Endodermal cell (in vitro differentiated cells): ENCODE data around the gene USP24. TPM values are rescaled to one million over a fixed set of nuclear protein-coding genes. Genes with fewer than 3 reads are reported as not detected.

ENCODE experiments used
- DNase-seq: peaks from one replicate; pipeline ENCODE4 v3.0.0-alpha.2; 2017
- H3K27ac ChIP-seq: 2 replicates; pipeline ENCODE4 v1.5.1; 2013; ENCODE audit warnings: mild to moderate bottlenecking, low read depth, low read length, moderate library complexity
- H3K27me3 ChIP-seq: 2 replicates; pipeline ENCODE4 v1.6.1; 2013; ENCODE audit warnings: mild to moderate bottlenecking, low read length, moderate library complexity; ENCODE audit not compliant: insufficient read depth, control insufficient read depth, poor library complexity, severe bottlenecking
- H3K36me3 ChIP-seq: 2 replicates; pipeline ENCODE4 v1.7.0; 2013; ENCODE audit warnings: mild to moderate bottlenecking, low read length, moderate library complexity; ENCODE audit not compliant: control insufficient read depth, insufficient read depth
- H3K4me1 ChIP-seq: one replicate; pipeline ENCODE4 v1.7.0; 2013; ENCODE audit warnings: low read length; ENCODE audit not compliant: control insufficient read depth, insufficient read depth
- H3K4me3 ChIP-seq: 2 replicates; pipeline ENCODE4 v1.5.1; 2013; ENCODE audit warnings: mild to moderate bottlenecking, low read length, moderate library complexity
- H3K9ac ChIP-seq: 2 replicates; pipeline ENCODE4 v1.6.1; 2013; ENCODE audit warnings: mild to moderate bottlenecking, low read length, moderate library complexity; ENCODE audit not compliant: poor library complexity, severe bottlenecking; ENCODE audit errors: extremely low read depth
- H3K9me3 ChIP-seq: 2 replicates; pipeline ENCODE4 v1.6.1; 2013; ENCODE audit warnings: mild to moderate bottlenecking, low read length, moderate library complexity; ENCODE audit not compliant: control insufficient read depth
- H3K27ac Mint-ChIP-seq: 2 replicates; pipeline ENCODE4 v1.8.0; 2020; ENCODE audit warnings: mixed read lengths
- H3K27me3 Mint-ChIP-seq: 2 replicates; pipeline ENCODE4 v1.8.0; 2021; ENCODE audit warnings: mild to moderate bottlenecking, mixed read lengths; ENCODE audit not compliant: insufficient read depth
- H3K36me3 Mint-ChIP-seq: 2 replicates; pipeline ENCODE4 v1.8.0; 2020; ENCODE audit warnings: low read depth, mixed read lengths
- H3K4me1 Mint-ChIP-seq: 2 replicates; pipeline ENCODE4 v1.8.0; 2020; ENCODE audit warnings: mixed read lengths
- H3K4me3 Mint-ChIP-seq: 2 replicates; pipeline ENCODE4 v1.8.0; 2020; ENCODE audit warnings: mild to moderate bottlenecking, moderate library complexity, mixed read lengths
- H3K9me3 Mint-ChIP-seq: 2 replicates; pipeline ENCODE4 v1.8.0; 2020; ENCODE audit warnings: mild to moderate bottlenecking, mixed read lengths
- WGBS, 2 experiments: methylation state at CpG; one replicate each; pipeline versions ENCODE4 v1.1.5 to v1.1.7; 2013; ENCODE audit warnings: missing lambda C conversion rate in 2 of 2, mixed read lengths in 1 of 2; ENCODE audit not compliant: insufficient coverage in 1 of 2, insufficient read length in 1 of 2; 5-methylcytosine and 5-hydroxymethylcytosine counted together
- total RNA-seq, 2 donors: library from RNA; stranded (reverse); fragmentation: NEBNext Ultra II Directional in 1 of 2; extraction: Animal tissue kit (Norgen Biotek cat#: 25700) in 1 of 2; gene quantifications; 2 replicates in 1 of 2; 3 replicates in 1 of 2; pipeline ENCODE4 v1.2.1, GENCODE V29; 2021
- TF ChIP-seq, protein P1 (sequence below): fragments of 200-600 bp; sonication (generic); conservative IDR thresholded peaks from 2 replicates; pipeline ENCODE4 v1.5.0; 2021; ENCODE audit warnings: antibody characterized with exemption, mild to moderate bottlenecking

USP24 gene
- total RNA-seq, 2 donors from 2014 or later = 68.2 to 71.5 TPM

DNA sequence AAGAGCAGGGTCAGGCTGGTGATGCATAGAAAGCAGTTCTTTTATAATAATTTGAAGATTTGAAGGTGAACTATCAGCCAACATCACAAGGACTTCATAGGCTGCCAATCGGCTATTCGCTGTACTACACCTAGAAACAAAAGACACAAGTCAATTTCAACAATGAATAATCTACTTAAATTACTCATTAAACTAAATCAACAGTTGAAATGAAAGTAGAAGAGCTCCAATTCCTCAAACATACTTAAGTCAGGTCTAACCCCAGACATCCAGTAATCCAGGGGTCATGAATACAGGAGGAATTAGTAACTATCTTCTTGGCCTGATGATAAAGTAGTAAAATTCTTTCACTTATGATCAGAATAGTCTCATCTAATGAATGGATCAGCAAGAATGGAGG, 111.3 kb downstream of the USP24 start:
- no peaks in the 10 kb centered on the region for H3K9me3 Mint-ChIP-seq
- no peak overlapping the region for H3K4me3 Mint-ChIP-seq
- WGBS, 2 experiments = 91% methylated on average over 2 of the region's 2 CpGs; no CpG with 5 or more reads in 1 of the 2 experiments
- peaks cover 80% of the 10 kb centered on the region for H3K36me3 Mint-ChIP-seq
- TF ChIP-seq, protein P1, sequence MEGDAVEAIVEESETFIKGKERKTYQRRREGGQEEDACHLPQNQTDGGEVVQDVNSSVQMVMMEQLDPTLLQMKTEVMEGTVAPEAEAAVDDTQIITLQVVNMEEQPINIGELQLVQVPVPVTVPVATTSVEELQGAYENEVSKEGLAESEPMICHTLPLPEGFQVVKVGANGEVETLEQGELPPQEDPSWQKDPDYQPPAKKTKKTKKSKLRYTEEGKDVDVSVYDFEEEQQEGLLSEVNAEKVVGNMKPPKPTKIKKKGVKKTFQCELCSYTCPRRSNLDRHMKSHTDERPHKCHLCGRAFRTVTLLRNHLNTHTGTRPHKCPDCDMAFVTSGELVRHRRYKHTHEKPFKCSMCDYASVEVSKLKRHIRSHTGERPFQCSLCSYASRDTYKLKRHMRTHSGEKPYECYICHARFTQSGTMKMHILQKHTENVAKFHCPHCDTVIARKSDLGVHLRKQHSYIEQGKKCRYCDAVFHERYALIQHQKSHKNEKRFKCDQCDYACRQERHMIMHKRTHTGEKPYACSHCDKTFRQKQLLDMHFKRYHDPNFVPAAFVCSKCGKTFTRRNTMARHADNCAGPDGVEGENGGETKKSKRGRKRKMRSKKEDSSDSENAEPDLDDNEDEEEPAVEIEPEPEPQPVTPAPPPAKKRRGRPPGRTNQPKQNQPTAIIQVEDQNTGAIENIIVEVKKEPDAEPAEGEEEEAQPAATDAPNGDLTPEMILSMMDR = no peak
- H3K27ac Mint-ChIP-seq = no peak overlapping the region
- Histone ChIP-seq H3K4me3 (no peak overlapping the region), H3K4me1 (no peaks in the 10 kb centered on the region), H3K27ac (no peak overlapping the region), H3K9me3 (no peaks in the 10 kb centered on the region), H3K36me3 (peaks cover 95% of the 10 kb centered on the region), H3K27me3 (no peaks in the 10 kb centered on the region), H3K9ac (no peak overlapping the region)
- DNase-seq = no peak
- H3K27me3 Mint-ChIP-seq = no peaks in the 10 kb centered on the region
- no peaks in the 10 kb centered on the region for H3K4me1 Mint-ChIP-seq

DNA sequence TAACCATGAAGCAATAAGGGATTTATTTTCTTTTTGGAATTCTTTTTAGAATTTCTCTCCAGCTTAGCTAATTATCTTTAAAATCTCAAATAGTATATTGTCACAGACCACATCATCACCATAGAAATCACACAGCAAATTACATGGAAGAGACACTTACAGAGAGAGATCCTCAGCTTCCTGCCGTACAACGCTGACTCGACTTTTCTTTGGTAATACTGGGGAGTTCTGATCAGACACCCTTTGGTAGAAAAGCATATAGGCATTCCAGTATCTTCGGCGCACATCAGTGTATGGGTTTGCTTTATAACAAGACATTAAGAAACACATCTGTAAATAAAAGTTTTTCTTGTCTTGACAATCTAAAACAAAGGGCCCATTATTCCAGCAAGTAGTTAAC, 120.1 kb downstream of the USP24 start:
- Mint-ChIP-seq H3K4me3 (no peak overlapping the region), H3K4me1 (peaks cover 3% of the 10 kb centered on the region), H3K27me3 (no peaks in the 10 kb centered on the region), H3K9me3 (no peaks in the 10 kb centered on the region), H3K27ac (no peak overlapping the region), H3K36me3 (peaks cover 85% of the 10 kb centered on the region)
- no peaks in the 10 kb centered on the region for H3K27me3 ChIP-seq
- peaks cover 96% of the 10 kb centered on the region for H3K36me3 ChIP-seq
- 92% methylated on average over 5 of the region's 5 CpGs; no CpG with 5 or more reads in 1 of the 2 experiments for WGBS, 2 experiments
- TF ChIP-seq, protein P1 = no peak
- H3K4me1 ChIP-seq = no peaks in the 10 kb centered on the region
- no peak for DNase-seq
- no peak overlapping the region for H3K9ac ChIP-seq
- H3K4me3 ChIP-seq = no peak overlapping the region
- H3K9me3 ChIP-seq = no peaks in the 10 kb centered on the region
- H3K27ac ChIP-seq = no peak overlapping the region

DNA sequence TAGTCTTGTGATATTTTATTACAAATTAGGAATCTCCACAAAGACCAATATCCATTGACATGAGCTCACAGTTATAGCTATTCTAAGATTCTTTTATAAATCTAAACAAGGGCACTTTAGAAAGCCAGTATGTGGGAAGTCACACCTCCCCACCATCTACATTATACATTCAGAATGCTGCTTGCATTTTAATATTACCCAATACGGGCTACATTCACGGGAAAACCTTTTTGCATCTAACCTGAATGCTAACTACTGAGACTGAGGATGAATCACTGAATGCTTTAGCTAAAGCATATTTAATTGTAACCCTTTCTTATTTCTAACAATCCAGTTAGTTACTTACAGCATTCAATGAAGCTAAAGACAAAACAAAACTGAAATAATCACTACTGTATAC, 122.7 kb downstream of the USP24 start:
- Histone ChIP-seq H3K9me3 (no peaks in the 10 kb centered on the region), H3K4me1 (no peaks in the 10 kb centered on the region), H3K4me3 (no peak overlapping the region), H3K27ac (no peak overlapping the region), H3K27me3 (no peaks in the 10 kb centered on the region), H3K9ac (no peak overlapping the region), H3K36me3 (peaks cover 96% of the 10 kb centered on the region)
- TF ChIP-seq, protein P1 = no peak
- no peak for DNase-seq
- H3K4me3 Mint-ChIP-seq = no peak overlapping the region
- H3K27ac Mint-ChIP-seq = no peak overlapping the region
- WGBS, 2 experiments = 96% methylated on average over 2 of the region's 2 CpGs
- H3K36me3 Mint-ChIP-seq = peaks cover 84% of the 10 kb centered on the region
- no peaks in the 10 kb centered on the region for H3K9me3 Mint-ChIP-seq
- H3K4me1 Mint-ChIP-seq = no peaks in the 10 kb centered on the region
- H3K27me3 Mint-ChIP-seq = no peaks in the 10 kb centered on the region
